ENCODE results near the gene TLR4.

The TLR4 gene
- 0 to 0.07 reads per million in 2 donors for total RNA-seq

DNA sequence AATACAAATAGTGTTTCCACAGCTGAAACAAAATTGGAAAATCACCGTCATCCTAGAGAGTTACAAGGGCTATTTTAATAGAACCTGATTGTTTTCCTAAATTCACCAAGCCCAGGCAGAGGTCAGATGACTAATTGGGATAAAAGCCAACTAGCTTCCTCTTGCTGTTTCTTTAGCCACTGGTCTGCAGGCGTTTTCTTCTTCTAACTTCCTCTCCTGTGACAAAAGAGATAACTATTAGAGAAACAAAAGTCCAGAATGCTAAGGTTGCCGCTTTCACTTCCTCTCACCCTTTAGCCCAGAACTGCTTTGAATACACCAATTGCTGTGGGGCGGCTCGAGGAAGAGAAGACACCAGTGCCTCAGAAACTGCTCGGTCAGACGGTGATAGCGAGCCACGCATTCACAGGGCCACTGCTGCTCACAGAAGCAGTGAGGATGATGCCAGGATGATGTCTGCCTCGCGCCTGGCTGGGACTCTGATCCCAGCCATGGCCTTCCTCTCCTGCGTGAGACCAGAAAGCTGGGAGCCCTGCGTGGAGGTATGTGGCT, at the start of gene TLR4:
TSS of gene TLR4 (plus strand) at position 380 of the 552 bp plus-strand sequence. CDS start at position 450, 70 bp downstream.
- no peak for DNase-seq

DNA sequence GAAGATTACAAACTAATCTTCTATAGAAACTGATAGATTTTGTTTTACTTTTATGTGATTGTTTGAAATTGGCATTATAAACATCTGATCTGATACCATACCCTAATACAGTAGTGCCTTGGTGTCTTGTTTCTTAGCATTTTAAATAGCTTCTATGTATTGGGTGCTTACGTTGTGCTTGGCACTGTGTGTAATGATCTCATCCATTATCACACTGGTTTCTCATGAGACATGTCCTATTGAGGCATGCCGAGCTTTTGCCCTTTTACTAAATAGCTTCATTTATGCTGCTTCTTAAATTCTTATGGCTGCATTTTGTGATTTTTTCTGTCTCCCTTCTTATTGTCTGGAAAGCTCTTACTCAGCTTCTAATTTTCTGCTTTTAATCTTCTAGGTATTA, 48.2 kb upstream of the TLR4 start:
- no peak for DNase-seq

DNA sequence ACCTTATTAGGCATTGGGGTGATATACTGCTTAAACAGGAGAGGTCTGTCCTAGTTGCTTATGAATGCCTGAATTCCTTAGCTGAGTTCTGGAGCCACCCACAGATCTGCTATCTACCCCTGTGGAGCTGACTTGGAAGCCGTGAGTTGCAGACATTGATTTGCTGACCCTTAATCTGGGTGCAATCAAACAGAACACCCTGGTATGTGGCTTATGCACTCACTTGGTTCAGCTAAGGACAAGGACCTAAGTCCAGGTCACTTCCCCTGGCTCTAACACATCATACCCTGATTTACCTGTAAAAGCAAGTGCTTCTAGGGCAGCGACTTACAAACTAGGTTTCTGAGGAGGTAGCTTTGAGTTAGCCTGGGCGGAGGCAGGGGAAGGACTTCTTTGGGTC, 41.6 kb upstream of the TLR4 start:
- DNase-seq: no peak

- no peak for DNase-seq
Measured at GRCh38 chr9:117664419-117664818, 39.8 kb upstream of the TLR4 start.

DNA sequence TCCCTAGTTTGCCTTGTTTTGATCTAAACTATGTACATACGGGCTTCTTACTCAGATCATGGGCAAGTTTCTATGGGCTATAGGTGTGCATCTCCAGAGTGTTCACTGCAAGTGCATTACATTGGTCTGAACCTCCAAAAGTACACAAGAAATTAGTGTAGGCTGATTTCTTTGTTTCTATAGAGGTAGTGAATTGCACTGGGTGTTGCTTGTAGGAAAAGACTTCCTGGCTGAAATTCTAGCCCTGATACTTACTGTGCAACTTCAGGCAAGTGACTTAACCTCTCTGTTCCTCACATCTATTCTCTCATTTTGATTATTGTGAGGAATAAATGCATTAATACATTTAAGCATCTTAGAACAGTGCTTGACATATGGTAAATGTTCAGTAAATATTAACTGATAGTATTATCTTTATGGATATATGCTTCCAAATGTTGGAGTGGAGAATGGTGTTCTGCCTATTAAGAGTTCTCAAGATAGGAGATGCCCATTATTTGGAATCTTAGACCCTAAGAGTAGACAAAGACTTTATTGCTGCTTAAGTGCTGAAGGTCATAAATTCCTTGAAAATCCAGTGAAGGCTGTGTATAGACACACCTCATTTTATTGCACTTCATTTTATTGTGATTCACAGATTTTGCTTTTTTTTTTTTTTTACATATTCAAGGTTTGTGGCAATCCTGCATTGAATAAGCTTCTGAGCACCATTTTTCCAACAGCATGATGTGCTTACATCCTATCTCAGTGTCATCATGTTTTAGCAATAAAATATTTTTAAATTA, 38.4 kb upstream of the TLR4 start:
- no peak for DNase-seq

- no peak for DNase-seq
Measured at GRCh38 chr9:117671468-117671867, 32.7 kb upstream of the TLR4 start.

- no peak for DNase-seq
Measured at GRCh38 chr9:117672369-117672768, 31.8 kb upstream of the TLR4 start.

DNA sequence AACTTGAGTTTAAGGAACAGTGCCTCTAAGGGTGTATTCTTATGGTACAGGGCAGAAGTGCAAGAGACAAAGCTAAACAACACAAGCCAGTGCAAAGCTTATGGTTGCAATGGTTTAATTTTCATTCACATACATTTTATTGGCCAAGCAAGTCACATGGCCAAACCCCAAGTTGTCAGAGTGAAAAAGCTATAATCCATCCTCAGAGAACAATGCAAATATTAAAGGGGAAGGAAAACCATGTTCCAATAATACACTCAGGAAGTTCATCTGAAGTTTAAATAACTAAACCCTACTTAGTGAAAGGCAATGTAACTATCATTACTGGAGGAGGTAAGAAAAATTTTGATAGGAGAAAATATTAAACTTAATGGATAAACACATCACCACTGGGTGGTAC, 26.6 kb upstream of the TLR4 start:
- DNase-seq: no peak

DNA sequence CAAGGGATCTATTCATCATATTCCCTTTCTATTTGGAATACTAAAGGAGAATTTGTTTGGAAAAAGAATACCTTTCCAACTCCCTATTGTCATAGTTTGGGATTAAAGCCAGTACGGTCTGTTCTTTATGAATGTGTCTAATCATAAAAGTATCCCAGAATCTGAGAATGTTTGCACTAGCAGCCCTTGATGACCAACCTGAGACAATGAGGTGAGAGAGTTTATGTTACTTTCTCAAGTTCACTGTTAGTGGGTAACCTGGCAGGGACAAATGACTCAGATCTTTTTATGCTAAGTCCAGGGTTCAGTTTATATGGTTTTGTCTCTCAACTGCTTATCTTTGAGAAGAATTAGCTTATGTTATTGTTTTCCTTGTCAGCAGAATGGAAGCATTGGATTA, 25.3 kb upstream of the TLR4 start:
- DNase-seq: no peak

DNA sequence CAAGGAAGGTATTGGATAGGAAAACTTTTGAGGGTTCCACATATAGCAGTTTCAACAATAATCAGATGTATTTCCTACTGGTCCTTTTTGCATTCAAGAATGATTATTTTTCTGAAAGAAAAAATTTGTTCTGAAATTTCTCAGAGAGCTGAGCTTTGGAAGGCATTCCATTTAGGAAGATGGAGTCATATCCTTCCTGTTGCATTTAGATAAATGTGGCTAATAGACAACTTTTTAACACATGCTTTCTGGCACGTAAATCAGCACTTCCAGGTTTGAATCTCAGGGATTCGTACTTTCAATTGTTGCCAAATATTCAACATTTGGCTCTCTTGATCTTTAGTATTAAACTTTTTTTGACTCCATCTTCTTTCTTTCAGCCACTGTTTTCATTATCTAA, 24.8 kb upstream of the TLR4 start:
- DNase-seq: no peak

GRCh38 chr9:117681888-117682287, 22.3 kb upstream of the TLR4 start:
- no peak for DNase-seq

GRCh38 chr9:117682955-117683710, 21.1 kb upstream of the TLR4 start:
- DNase-seq: no peak

DNA sequence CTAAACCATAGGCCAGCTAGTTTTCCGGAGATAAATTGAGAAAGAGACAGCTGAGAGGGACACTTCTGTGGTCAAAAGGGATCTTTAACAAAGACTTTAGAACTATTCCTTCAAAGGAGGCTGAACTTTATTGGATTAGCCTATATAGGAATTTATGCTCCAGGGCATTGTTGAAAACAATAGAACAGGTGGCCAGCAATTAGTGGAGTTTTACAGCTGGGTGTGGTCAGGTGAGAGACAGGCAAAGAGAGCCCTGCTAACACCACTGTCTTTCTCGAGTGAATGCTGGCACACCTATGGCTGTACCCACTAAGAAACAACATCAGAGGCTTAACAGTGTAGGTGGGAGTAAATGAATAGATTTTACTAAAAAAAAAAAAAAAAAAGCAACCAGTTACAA, 16.7 kb upstream of the TLR4 start:
- DNase-seq: no peak

DNA sequence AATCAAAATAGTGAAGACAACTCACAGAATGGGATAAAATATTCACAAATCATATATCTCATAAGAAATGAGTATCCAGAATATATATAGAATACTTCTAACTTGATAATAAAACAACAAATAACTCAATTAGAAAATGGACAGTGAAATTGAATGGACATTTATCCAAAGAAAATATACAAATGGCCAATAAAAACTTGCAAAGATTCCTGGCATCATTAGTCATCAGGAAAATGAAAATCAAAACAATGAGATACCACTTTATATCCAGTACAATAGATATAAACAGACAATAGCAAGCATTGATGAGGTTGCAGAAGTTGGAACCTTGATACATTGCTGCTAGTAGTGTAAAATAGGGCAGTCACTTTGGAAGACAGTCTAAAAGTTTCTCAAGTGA, 12.8 kb upstream of the TLR4 start:
- no peak for DNase-seq

DNA sequence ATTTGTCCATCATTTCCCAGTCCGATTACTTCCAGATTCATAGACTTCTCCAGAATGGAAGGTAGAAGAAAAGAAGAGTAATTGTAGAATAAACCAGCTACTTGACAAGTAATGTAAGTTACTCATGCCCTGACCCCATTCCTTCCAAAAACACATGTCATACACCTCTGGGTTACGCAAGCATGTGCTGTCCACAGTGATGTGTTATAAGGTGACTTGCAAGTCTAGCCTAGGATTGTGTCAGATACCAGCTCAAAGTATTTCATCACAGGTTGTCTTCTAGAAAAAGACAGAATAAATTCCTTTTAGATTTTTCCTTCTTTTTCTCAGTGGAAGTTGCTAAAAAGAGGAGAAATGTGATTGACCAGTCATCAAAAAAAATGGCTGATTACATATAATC, 8.0 kb upstream of the TLR4 start:
- DNase-seq: no peak

GRCh38 chr9:117697046-117697445, 7.2 kb upstream of the TLR4 start:
- no peak for DNase-seq

DNA sequence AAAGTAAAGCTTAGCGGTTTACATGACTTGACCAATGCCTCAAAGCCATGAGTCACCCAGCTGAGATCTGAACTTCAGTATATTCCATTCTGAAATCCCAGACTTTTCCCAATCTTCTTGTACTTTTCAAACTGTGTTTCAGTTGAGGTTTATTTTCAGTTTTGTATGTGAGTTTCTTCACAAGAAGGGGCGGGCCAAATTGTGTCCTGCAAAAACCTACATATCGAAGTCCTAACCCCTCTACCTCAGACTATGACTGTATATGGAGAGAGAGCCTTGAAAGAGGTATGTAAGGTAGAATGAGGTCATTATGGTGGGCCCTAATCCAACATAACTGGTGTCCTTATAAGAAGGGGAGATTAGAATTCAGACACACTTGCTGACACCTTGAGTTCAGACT, 666 bp upstream of the TLR4 start:
- DNase-seq: no peak

GRCh38 chr9:117704597-117704996, 394 bp downstream of the TLR4 start:
- DNase-seq: no peak

DNA sequence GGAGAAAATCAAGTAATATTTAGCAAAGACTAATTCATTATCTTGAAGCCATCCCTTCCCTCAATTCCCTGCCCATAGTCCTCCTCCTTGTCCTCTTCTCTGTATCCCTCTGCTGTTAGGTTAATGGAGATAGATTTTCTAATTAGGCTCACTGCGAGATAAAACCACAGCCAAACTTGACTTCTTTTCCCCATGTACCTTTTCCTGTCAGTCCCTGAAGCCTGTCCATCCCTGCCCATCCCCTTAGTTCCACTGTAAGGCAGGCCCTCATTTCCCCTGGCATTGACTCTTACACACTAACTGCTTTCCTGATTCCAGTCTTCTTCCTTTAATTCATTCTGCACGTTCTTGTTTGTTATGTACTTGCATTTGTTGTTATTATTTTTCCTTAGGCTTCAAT, 1.2 kb downstream of the TLR4 start:
- DNase-seq: no peak

GRCh38 chr9:117706421-117707116, 2.4 kb downstream of the TLR4 start:
- DNase-seq: no peak

DNA sequence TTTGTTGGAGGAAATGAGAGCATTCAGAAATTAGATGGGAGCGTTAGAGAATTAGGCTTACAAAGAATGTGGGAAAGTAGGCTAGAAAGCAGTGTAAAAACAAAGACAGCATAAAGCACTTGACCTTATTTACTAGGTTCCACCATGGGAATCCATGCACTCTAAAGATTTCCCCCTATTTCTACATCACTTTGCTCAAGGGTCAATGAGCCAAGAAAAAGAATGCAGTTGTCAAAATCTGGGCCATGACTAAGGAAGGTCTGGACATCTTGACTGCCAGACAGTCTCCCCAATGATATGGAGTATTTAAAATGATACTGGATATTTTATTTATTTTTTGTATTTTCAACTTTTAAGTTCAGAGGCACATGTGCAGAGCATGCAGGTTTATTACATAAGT, 3.4 kb downstream of the TLR4 start:
- no peak for DNase-seq

GRCh38 chr9:117709936-117710335, 5.7 kb downstream of the TLR4 start:
- DNase-seq: no peak

GRCh38 chr9:117714282-117714681, 10.1 kb downstream of the TLR4 start:
- no peak for DNase-seq
